ENCODE data around the gene MPDZ.

Gene MPDZ

DNA sequence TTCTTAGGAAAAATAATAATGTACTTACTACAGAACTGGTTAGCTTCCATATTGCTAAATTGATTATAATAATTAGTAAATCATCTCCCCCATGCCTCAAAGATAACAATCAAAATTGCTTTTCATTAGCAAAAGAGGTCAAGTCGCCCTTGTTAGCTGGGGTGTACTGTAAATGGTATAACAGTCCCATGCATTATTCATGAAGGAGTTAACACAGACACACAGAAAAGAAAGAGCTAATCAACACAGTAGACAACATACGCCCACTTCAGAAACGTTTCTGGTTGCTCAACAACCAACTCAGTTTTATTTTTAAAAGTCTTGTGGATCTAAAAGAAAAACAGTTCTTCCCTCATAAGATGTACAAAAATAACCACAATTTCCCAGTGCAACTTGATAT is 100.2 kb downstream of the MPDZ start:
- DNase-seq (ENCODE audit: low read depth, low spot score), result no peak

DNA sequence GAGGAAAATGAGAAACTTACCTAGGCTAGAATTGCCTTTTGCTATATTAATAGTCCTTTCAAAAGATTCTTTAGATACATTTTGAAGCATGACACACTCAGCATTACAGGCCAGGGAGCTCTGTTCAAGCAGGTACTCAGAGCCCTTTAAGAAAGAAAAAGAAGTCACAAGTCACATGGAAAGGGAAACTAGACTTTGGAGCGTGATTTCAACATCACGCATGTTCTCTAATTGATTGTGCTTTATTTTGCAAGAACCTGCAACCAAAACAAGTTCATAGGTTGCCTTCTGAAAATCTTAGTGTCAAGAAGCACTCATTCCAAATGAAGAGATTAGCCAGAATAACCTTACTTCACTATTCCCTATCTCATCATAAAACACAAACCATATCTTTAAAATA is 103.8 kb downstream of the MPDZ start:
- no peak for DNase-seq (ENCODE audit: low read depth, low spot score)

DNA sequence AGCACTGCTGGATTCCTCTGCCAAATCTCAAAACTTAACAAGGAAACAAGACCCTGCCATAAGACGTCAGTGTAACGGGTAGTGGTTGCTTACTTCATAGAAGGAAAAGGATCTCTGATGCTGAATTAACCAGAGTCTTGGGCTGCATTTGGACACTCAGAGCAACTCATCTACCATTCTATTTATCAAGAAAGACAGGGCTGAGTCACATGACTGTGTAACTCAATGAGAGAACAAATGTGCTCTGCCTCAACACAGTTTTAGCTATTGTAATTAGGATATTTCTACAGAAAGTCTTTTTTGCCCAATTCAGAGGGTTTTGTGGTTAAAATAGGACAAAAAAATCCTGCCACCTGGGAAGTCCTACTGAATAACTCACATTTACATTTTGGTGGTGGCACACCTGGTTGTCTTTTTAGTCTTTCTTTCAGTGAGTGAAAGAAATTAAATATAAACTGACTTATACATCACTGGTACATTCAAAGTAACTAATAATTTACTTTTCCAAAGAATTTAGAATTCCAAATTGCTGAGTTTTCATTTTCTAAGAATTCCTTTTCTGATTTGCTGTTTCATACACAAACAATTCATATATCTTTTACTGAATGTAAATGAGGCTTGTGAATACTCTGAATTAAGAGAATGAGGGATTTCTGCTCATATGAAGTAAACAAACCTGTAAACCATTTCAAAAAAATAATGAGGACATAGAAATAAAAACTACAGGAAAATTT is 104.4 kb downstream of the MPDZ start:
- DNase-seq (ENCODE audit: low read depth, low spot score), result no peak

DNA sequence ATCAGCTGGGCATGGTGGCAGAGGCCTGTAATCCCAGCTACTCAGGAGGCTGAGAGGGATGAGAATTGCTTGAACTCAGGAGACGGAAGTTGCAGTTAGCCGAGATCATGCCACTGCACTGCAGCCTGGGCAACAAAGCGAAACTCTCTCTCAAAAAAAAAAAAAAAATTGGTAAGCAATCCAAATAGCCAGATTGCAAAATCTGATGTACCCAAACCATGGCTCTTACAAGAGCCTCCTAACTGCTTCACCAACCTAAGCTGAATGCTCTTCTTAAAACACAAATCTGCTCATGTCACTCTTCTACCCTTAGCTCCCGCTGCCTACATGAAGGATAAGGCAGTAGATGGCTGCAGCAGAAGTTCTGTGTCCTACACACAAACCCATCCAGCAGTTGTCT is 105.9 kb downstream of the MPDZ start:
- DNase-seq (ENCODE audit: low read depth, low spot score), result no peak

DNA sequence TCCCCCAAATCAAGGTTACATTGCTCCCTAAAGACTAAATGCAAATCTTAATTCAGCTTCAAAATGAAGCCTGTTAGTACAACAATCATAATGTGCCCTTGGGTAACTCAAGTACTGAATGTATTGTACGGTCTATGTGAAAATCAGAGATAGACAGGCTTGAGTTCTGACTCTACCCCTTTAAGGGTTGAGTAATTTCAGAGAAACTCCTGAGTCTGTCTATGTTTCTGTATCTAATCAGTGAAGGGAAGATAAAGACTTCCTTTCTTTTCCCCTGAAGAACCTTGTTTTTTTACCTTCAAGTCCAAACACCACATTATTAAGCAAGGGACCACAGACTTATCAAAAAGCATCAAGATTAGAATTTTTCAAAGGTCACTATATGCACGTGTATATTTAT is 108.2 kb downstream of the MPDZ start:
- no peak for DNase-seq (ENCODE audit: low read depth, low spot score)

DNA sequence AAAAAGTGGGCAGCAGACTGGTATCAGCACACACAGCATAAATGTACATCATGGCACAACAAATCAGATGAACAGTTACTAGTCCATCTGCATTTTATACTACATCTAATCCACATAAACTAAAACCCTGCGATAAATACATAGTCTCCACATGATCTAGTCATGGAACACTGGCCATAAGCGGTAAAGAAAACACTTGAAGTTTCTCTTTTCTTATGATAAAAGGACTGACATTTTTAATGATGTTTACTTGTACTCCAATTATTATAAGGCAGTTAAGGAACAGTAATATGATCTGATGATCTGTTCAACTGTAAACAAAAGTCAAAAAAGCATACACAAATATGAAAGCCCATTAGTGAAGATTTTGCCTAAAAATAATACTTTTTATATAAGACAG is 112.5 kb downstream of the MPDZ start:
- no peak for DNase-seq (ENCODE audit: low read depth, low spot score)

DNA sequence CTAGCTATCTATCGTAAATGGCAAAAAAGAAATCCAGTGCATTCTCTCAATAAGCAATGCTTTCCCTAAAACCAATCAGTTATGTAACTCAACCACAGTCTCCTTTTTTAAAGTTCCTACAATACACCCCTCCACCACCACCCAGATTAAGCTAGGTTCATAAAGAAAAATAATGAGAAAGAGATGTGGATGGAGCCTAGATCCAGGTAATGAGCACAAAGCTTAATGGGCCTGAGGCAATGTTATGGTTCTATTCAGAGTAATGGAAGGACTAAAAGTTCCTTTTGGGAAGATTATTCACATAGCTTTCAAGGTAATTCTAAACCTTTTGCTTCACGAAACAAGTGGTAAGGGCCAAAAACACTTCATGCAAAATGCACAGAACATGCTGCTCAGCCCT is 113.5 kb downstream of the MPDZ start:
- no peak for DNase-seq (ENCODE audit: low read depth, low spot score)

DNA sequence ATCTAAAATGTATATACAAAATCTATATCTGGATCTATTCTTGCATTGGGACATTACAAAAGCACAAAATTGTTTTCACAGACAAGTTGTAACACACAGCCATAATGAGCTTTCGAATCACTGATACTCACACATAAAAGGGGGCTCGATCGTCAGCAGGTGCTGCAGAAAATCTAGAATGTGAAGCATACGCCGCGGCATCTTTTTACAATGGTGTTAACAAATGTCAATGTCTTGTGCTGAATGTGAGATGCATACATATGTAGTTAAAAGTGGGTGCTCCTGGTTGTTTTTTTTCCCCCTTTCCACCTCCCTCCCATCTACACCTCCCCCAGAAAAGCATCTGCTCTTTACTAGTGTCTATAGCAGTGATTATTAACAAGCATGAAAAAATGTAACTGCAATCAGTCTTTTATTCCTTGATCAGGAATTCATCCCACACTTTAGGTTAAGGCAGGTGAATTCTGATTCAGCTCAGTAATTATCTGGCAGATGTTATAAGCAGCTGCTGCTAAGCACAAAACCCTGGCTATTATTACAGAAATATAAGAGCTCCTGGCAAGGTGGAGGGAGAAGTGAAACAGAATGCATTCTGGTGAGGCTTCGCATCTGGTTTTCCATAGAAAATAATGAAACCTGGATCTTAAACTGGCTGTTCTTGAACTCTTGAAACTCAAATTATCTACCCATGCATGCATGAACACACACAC is 114.1 kb downstream of the MPDZ start:
- no peak for DNase-seq (ENCODE audit: low read depth, low spot score)

DNA sequence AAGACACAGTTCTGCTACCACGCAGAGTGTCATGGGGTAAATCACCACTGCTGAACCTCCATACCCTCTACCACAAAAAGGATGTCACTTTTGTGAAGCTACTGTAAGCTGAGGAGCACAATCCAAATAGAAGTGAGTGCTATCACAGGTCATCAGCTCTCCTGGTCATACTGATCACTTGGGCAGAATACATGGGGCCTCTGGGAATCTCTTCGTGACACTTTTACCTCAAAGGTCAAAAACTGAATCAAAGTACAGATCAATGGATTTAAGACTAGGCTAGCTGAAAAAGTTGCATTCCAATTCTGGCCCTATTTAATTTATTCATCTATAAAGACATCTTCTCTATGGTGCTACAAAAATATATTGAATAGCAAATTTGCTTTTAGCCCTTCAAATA is 115.5 kb downstream of the MPDZ start:
- no peak for DNase-seq (ENCODE audit: low read depth, low spot score)

DNA sequence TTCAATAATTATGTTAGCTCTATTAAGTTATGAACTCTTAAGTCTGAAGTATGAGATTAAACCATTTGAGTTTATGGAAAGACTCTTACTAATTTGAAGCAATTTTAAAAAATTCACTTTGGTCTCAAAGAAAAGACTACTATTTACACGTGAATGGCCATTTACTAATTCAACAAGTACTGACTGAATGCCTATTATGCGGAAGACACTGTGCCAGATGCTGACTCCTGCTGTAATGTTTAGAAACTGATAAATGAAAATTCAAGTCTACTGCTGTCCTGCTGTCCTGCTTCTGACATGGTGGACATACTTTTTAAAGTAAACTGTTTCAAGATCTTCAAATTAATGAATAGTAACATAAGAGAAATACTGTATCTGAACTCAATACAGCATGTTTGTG is 116.2 kb downstream of the MPDZ start:
- DNase-seq (ENCODE audit: low read depth, low spot score), result no peak

DNA sequence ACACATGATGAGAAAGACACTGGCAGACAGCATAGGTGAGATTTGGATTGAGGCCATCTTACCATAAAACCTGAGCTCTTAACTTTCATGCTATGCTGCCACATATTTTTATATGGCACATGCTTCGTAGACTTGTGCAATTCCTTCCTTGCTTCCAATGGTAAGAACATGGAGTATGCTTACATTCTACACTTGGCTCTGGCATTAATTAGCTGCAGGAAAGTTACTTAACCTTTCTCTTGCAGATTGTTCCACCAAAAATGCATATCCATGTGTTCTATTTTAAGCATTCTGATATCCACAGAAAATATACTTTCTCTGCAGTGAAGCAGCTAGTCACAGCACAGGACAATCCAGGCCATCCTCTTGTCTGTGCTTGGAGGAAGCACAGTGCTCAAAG is 119.4 kb downstream of the MPDZ start:
- no peak for DNase-seq (ENCODE audit: low read depth, low spot score)

DNA sequence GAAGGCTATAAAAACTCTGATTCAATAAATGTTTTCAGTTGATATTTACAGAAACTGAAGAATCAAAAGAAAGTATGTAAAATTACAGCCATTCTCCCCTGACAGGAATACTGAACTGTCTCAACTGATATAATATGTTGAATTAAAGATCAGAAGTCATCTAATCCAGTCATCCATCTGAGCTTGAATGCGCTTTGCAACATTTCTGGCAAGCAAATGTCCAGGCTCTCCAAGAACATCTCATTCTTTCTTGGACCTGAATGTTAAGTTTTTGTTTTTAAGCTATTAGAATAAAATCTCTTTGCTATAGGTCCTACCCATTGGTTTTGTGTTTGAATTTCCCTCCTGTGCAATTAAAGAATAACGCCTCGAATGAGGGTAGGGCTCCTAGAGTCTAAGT is 120.5 kb downstream of the MPDZ start:
- DNase-seq (ENCODE audit: low read depth, low spot score), result no peak

DNA sequence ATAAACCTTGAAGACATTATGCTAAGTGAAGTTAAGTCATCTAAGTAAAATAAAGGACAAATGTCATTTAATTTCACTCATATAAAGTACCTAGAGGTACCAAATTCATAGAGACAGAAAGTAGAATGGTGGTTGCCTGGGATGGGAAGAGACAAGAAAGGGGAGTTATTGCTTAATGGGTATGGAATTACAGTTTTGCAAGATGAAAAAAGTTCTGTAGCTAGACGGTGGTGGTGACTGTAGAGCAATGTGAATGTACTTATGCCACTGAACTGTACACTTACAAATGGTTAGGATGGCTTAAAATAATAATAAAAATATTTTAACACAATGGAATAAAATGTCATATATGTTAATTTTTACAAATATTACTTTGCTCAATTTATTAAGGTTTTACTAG is 128.0 kb downstream of the MPDZ start:
- no peak for DNase-seq (ENCODE audit: low read depth, low spot score)

DNA sequence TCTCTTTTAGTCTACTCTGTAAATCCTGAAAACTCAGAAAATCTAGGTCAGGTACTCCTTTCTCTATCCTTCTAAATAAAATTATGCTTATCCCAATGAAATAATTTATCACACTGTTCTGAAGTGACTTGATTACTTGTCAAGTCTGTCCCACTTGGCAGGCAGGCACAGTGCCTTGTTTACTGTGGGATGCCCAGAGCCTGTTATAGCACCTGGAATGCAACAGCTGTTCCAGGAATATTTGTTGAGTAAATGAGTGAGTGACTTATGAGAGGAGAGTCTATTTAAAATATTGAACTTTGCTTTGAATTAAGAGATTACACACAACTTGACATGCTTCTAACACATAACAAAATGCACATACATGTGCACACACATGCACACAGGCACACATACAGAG is 130.0 kb downstream of the MPDZ start:
- DNase-seq (ENCODE audit: low read depth, low spot score), result no peak

DNA sequence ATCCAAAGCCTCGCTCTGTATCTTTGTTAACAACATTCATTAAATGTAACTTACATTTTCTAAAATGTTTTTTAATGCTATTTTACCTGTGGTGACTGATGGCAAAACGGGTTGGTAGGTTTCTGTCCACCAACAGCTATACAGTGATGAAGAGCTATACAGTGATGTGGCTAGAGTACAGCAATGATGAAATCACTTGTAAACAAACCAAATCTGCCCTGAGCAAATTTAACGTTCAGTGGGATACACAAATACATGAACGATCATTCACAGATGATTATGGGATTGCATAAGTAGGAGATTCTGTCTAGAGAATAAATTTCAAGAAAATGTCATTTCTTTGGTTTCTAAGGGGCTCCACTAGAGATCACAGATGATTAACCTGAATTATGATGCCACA is 132.7 kb downstream of the MPDZ start:
- no peak for DNase-seq (ENCODE audit: low read depth, low spot score)

DNA sequence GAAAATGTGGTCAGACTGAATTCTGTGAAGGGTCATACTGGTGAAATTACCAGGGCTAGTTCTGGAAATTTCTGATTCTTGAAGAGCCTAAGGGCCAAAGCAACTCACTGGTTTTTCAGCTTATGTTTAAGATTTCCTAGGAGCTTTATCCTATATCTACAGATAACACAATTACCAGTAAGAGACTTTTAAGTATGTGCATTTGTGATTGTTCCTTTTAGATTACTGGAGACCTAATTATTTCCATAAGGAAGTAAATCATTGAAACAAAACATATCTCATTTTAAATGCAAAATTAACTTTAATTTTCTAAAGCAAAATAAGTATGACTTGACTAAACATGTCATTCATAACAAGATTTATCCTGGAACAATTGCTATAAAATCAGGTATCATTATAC is 134.2 kb downstream of the MPDZ start:
- no peak for DNase-seq (ENCODE audit: low read depth, low spot score)

DNA sequence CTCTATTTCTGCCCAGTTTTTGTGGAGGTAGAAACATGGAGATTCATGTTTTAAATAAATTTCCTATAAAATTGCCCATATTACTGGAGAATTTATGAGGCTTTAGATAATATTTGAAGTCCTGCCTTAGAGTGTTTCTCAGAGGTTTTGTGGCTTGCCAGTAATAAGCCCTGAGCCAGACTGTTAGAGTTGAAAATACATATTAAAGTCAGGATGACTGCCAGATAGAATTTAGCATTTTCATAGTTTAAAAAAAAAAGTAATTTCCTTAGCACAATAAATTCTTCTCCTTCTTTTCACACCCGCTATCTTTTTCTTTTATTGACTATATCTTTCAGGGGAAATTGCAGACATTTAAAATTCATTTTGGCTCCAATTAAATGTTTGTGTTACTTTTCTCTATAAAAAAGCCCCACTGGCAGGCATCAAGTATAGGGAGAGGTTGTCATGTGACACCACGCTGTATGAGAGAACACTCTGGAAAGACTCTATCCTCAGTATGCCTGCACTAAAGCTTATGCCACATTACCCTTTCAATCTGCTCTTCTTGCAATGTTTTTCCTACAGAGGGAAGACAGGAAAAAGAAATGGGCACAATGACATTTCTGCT is 135.2 kb downstream of the MPDZ start:
- no peak for DNase-seq (ENCODE audit: low read depth, low spot score)

DNA sequence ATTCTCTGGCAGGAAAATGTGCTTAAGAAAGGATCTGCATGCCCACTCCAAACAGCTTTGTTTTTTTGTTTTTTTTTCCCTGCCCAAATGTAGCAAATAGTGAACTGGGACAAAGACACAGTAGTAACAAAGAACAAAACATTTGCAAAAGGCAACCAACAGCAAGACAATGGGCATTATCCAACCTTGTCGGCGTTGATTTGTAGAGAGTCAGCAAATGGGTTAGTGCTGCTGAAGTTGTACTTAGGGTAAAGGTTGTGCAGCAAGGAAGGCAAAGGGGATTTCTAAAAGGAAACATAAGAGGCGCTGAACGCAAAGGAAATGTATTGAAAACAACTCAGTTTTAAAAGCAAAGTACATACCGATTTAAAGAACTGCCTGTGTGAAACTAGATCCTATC is 136.2 kb downstream of the MPDZ start:
- no peak for DNase-seq (ENCODE audit: low read depth, low spot score)

DNA sequence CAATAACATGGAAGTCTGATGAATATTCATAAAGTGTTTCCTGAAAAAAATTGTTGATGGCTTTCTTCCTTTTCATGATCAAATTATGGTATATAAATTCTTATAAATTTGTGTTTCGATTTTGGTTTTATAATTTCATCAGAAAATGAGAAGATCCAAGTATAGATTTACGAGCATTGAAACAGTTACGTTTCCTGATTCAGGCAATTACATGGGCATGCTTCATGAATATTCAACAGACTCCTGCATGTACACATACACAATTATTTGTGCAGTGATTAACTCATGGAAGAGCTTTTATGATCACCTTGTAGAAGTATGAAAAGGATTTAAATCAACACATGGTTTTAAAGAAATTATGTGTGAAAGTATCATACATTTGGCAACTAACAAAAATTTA is 136.7 kb downstream of the MPDZ start:
- no peak for DNase-seq (ENCODE audit: low read depth, low spot score)

DNA sequence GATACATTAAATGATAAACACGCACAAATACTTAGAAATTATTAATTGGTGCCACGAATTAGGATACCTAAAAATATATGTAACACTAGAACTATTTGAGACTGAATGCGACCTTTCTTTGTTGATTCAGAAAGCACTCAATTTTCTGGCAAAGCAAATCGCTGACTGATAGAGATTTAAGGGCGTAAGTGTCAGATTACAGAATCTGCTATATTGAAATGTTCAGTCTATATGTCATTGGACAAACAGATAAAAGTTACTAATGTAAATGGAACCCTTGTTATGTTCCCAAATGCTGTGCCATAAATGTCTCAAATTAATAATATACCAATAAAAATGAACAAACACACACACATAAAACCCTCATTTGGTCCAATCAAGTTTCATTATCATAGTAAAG is 137.9 kb downstream of the MPDZ start:
- DNase-seq (ENCODE audit: low read depth, low spot score), result no peak

DNA sequence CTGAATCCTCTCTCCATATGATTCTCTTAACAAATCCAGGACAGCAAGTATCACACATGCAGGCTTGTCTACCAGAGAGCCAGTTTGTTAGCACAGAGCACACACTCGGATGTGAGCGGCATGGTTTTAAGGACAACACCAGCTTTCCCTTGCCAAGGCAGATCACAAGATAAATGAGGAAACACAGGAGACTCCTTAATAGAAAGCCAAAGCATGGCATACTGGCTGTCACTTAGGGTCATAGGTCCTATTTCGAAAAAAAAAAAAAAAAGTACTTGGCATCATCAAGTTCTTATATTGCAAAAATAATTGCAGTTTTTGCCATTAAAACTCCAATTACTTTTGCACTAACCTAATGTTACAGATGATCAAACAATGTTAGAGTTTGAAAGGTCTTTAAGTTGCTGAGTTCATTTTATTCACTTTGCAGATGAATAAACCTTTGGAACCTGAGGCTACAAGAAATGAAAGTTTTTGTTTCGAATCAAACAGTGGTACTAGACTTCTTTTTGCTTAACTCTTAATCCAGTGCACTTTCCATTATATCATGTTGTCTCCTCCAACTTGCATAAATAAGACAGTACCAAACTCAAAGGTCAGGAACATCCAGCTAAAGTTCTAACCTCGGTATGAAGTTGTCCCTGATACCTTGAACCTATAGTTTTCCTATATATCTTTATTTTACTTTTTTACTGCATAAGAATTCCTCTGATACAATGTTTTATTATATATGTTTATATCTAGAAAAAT is 138.5 kb downstream of the MPDZ start:
- no peak for DNase-seq (ENCODE audit: low read depth, low spot score)

DNA sequence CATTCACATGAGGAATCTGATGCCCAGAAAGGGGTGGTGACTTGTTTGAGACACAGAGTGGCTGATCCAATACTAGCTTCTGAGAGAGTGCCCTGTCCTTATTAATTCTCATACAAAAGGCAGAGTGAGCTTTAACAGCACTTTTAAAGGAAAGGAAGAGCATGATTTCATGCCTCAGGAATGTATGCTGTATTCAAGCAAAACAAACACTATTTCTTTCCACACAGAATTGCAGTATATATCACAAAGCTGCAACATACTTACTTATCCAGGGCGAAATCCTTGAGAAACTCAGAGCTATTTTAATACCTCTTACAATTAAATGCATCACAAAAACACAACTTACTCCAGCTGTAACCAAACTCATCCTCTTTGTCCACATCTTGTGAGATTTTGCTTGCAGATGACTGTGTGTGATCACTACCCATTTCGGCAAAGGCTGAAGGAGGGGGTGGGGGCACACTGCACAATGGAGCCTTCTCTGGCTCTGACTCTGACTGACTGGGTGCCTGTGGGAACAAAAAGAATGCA is 139.8 kb downstream of the MPDZ start:
- DNase-seq (ENCODE audit: low read depth, low spot score), result no peak

Data from activated CD4-positive, CD25-positive, alpha-beta regulatory T cell treated with anti-CD3 and anti-CD28 coated beads, Interleukin-2, amount 50 U/mL, for 16 hours (primary cell).